IPS DF 19.7 (cell line): ENCODE measurements around the gene UBFD1.
"Not testable (repeated sequence)": the region's sequence is repeated elsewhere in the genome, so short reads cannot be mapped to it uniquely, and the experiment has no call there.

ENCODE experiments used
- DNase-seq: peaks from one replicate; pipeline ENCODE4 v3.0.0-alpha.2; 2013; ENCODE audit warnings: low read depth, low spot score

Gene UBFD1

GRCh38 chr16:23527961-23528643 is 29.4 kb upstream of the UBFD1 start:
- no peak for DNase-seq

GRCh38 chr16:23528644-23529310 is 28.8 kb upstream of the UBFD1 start:
- no peak for DNase-seq

- no peak for DNase-seq
Measured at GRCh38 chr16:23530062-23530461, 27.5 kb upstream of the UBFD1 start.

GRCh38 chr16:23532448-23532847 is 25.1 kb upstream of the UBFD1 start:
- no peak for DNase-seq

GRCh38 chr16:23534868-23535860 is 22.4 kb upstream of the UBFD1 start:
- no peak for DNase-seq

GRCh38 chr16:23535901-23536300 is 21.6 kb upstream of the UBFD1 start:
- no peak for DNase-seq

- DNase-seq: no peak
Measured at GRCh38 chr16:23537390-23537789, 20.1 kb upstream of the UBFD1 start.

GRCh38 chr16:23538919-23539278 is 18.6 kb upstream of the UBFD1 start:
- no peak for DNase-seq

- DNase-seq: no peak
Measured at GRCh38 chr16:23539984-23540816, 17.3 kb upstream of the UBFD1 start.

- not testable (repeated sequence) for DNase-seq
Measured at GRCh38 chr16:23540817-23541178, 16.7 kb upstream of the UBFD1 start.

GRCh38 chr16:23544436-23544835 is 13.1 kb upstream of the UBFD1 start:
- no peak for DNase-seq

GRCh38 chr16:23549938-23550337 is 7.6 kb upstream of the UBFD1 start:
- no peak for DNase-seq

- DNase-seq: no peak
Measured at GRCh38 chr16:23552161-23552560, 5.4 kb upstream of the UBFD1 start.

GRCh38 chr16:23554536-23554935 is 3.0 kb upstream of the UBFD1 start:
- no peak for DNase-seq

- DNase-seq: no peak
Measured at GRCh38 chr16:23557779-23558702, 514 bp downstream of the UBFD1 start.

- no peak for DNase-seq
Measured at GRCh38 chr16:23561586-23561985, 4.1 kb downstream of the UBFD1 start.

- no peak for DNase-seq
Measured at GRCh38 chr16:23562505-23562904, 5.0 kb downstream of the UBFD1 start.

- DNase-seq: no peak
Measured at GRCh38 chr16:23563186-23563585, 5.7 kb downstream of the UBFD1 start.

GRCh38 chr16:23564575-23565363 is 7.2 kb downstream of the UBFD1 start:
- DNase-seq: no peak

- DNase-seq: no peak
Measured at GRCh38 chr16:23566724-23567123, 9.2 kb downstream of the UBFD1 start.
